Left ventricle myocardium inferior (tissue), 1 donor: ENCODE results near the gene MDM4. TPM values are rescaled to one million over a fixed set of nuclear protein-coding genes. Genes with fewer than 3 reads are reported as not detected.
A peak's percentile ranks its signal among the peaks of the same experiment; 100 is the strongest.

Experiments
- DNase-seq: peaks from one replicate; pipeline ENCODE4 v3.0.0-alpha.2; 2020
- H3K27ac ChIP-seq: fragments of 200-600 bp; replicated peaks from 2 replicates; pipeline ENCODE4 v1.8.0; 2021
- H3K27me3 ChIP-seq: fragments of 200-600 bp; 2 replicates; pipeline ENCODE4 v1.8.0; 2021; ENCODE audit warnings: low read depth
- H3K36me3 ChIP-seq: fragments of 200-600 bp; 2 replicates; pipeline ENCODE4 v1.8.0; 2021
- H3K4me1 ChIP-seq: fragments of 200-600 bp; 2 replicates; pipeline ENCODE4 v1.8.0; 2021
- H3K4me3 ChIP-seq: fragments of 200-600 bp; 2 replicates; pipeline ENCODE4 v1.8.0; 2021; ENCODE audit warnings: mild to moderate bottlenecking, moderate library complexity
- H3K9me3 ChIP-seq: fragments of 200-600 bp; replicated peaks from 2 replicates; pipeline ENCODE4 v1.8.0; 2021
- intact Hi-C: fragments of 100-400 bp; cut with micrococcal nuclease; formaldehyde crosslinking; loops from one replicate; pipeline ENCODE4 v1.11.0; 2022
- total RNA-seq: library from RNA; stranded (reverse); fragmentation: NEBNext Ultra II Directional; extraction: Animal tissue kit (Norgen Biotek cat#: 25700); gene quantifications from one replicate; pipeline ENCODE4 v1.2.1, GENCODE V29; 2021
- TF ChIP-seq, protein P1 (sequence below): fragments of 200-600 bp; IDR thresholded peaks from 2 replicates; pipeline ENCODE4 v1.8.0; 2021; ENCODE audit warnings: antibody characterized with exemption, mild to moderate bottlenecking, borderline replicate concordance
- donor health status: DM: no; HTN: yes; CAD: no; lungs with severe emphysema.

The MDM4 gene
- total RNA-seq, 1 donor from 2014 or later = 29.3 TPM

DNA sequence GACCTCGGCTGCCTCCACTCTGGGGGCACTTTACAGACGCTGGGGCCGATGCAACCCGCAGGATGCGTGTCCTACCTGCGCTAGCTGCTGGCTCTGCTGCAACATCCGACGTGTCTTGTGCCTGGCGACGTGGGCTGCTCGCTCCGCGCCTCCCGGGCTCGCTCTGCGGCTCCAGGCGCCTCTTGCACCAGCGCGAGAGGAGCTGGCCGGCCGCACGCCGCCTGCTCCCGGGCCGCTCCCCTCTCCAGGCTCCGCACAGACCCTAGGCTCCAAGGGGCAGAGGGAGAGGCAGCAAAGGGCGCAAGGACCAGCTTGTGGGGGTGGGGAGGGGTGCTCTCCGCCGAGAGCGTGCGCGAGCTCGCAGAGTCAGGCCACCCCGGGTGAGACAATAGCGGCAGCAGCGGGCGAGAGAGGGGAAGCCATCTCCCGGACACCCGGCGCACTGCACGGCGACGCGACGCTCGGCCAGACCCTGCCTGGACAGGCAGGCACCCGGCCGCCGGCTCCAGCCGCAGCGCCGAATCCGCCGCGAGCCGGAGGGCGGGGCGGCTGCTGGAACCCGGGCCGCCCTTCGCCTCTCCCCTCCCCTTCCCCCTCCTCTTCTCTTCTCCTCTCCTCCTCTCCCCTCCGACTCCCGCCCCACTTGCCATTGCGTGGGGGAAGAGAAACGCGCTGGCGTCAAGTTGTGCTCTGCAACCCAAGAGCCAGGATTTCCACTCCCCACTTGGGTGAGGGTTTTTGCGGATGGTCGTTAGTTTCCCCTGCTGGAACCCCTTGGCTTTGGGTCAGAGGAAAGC, 21.7 kb upstream of the MDM4 start, which contains the start of gene PIK3C2B:
Gene PIK3C2B (minus strand): TSS at position 525 of the 797 bp plus-strand sequence. CDS start 25,003 bp downstream, outside the sequence.
- H3K4me1 ChIP-seq = peaks cover 62% of the 10 kb centered on the region
- intact Hi-C loops = no loop called here

DNA sequence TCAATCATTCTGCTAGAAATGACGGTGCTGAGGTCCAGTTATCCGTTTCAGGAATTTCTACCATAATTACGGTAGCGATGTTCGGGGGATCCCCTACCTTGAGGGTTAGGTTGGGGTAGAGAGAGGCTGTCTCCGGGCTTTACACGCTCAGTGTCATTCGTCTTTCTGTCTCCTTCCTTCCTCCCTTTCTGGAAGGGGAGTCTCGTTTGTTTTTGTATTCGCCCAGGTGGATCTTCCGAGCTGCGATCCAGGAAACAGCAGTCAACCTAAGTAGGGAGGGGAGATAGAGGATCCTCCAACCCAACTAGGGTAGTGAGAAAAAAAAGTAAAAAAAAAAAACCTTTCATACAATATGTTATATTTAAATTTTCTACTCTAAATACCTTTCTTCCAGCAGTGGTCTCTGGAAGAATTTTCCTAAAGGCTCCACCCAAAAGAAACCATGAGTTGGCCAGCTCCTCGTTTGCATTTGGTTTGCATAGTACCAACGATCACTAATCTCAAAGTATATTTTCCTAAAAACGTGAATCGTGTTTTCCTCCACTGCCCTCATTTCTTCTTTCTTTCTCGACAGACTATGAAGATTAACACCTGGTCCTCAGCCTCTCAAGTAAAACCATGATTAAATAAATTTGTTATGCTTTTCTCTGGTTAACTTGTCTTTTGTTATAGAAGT, 21.0 kb upstream of the MDM4 start:
- Histone ChIP-seq H3K9me3 (no peaks in the 10 kb centered on the region), H3K4me1 (peaks cover 58% of the 10 kb centered on the region), H3K36me3 (no peaks in the 10 kb centered on the region), H3K27me3 (no peaks in the 10 kb centered on the region), H3K4me3 (peak overlapping the region; percentile 87), H3K27ac (peak overlapping the region; percentile 98)
- TF ChIP-seq, protein P1, sequence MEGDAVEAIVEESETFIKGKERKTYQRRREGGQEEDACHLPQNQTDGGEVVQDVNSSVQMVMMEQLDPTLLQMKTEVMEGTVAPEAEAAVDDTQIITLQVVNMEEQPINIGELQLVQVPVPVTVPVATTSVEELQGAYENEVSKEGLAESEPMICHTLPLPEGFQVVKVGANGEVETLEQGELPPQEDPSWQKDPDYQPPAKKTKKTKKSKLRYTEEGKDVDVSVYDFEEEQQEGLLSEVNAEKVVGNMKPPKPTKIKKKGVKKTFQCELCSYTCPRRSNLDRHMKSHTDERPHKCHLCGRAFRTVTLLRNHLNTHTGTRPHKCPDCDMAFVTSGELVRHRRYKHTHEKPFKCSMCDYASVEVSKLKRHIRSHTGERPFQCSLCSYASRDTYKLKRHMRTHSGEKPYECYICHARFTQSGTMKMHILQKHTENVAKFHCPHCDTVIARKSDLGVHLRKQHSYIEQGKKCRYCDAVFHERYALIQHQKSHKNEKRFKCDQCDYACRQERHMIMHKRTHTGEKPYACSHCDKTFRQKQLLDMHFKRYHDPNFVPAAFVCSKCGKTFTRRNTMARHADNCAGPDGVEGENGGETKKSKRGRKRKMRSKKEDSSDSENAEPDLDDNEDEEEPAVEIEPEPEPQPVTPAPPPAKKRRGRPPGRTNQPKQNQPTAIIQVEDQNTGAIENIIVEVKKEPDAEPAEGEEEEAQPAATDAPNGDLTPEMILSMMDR = no peak
- intact Hi-C loops = no loop called here
- no peak for DNase-seq

More for the DNA sequence above, 21.7 kb upstream of the MDM4 start, which contains the start of gene PIK3C2B:
- H3K27me3 ChIP-seq = no peaks in the 10 kb centered on the region
- H3K4me3 ChIP-seq = peak within 1 kb of the TSS; percentile 87
- no peaks in the 10 kb centered on the region for H3K9me3 ChIP-seq
- H3K27ac ChIP-seq = peak within 1 kb of the TSS; percentile 98
- TF ChIP-seq, protein P1 = peak; percentile 81
- DNase-seq = peak; percentile 85
- H3K36me3 ChIP-seq = no peaks in the 10 kb centered on the region

DNA sequence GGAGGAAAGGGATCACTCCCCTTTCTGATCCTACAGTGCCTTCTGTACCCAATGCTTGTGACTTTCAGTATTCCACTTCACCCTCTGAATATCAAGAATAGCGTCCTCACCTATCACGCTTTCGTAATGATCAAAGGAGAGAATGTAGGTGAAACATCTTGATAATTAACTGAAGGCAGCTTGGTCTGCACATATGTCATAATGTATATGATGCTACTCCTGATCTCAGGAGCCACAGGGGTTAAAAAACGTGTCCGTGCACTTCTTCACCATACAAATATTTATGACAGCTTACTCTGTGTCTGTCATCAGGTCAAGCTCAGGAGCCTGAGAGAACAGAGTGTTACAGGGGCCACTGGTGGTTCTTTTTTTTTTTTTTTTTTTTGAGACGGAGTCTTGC, 20.4 kb upstream of the MDM4 start:
- TF ChIP-seq, protein P1 = no peak
- Histone ChIP-seq H3K36me3 (no peaks in the 10 kb centered on the region), H3K4me3 (peak overlapping the region; percentile 87), H3K27me3 (no peaks in the 10 kb centered on the region), H3K4me1 (peaks cover 56% of the 10 kb centered on the region), H3K9me3 (no peaks in the 10 kb centered on the region), H3K27ac (peak overlapping the region; percentile 98)
- DNase-seq = no peak
- intact Hi-C loops = no loop called here

DNA sequence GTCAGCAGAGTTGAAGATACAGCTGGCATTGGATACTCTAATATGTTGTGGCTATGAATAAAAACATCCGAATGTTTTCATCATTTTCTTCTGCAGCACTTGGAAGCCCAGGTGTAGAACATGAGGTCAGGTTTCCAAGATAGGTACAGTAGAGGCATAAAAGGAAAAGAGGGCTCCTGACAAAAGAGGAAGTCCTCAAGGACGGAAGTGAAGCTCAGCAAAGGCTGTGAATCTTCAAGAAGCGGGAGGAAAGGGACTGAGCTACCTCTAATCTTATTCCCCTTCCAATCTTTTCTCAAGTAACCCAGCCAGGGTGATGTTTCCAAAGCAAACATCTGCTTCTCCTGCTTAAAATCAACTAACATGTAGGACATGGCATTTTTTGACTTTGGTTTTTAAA, 17.2 kb upstream of the MDM4 start:
- H3K27me3 ChIP-seq = no peaks in the 10 kb centered on the region
- TF ChIP-seq, protein P1 = no peak
- H3K36me3 ChIP-seq = no peaks in the 10 kb centered on the region
- H3K9me3 ChIP-seq = no peaks in the 10 kb centered on the region
- DNase-seq = no peak
- H3K4me3 ChIP-seq = no peak overlapping the region
- peak overlapping the region; percentile 39 for H3K27ac ChIP-seq
- H3K4me1 ChIP-seq = peaks cover 28% of the 10 kb centered on the region
- intact Hi-C loops = no loop called here

DNA sequence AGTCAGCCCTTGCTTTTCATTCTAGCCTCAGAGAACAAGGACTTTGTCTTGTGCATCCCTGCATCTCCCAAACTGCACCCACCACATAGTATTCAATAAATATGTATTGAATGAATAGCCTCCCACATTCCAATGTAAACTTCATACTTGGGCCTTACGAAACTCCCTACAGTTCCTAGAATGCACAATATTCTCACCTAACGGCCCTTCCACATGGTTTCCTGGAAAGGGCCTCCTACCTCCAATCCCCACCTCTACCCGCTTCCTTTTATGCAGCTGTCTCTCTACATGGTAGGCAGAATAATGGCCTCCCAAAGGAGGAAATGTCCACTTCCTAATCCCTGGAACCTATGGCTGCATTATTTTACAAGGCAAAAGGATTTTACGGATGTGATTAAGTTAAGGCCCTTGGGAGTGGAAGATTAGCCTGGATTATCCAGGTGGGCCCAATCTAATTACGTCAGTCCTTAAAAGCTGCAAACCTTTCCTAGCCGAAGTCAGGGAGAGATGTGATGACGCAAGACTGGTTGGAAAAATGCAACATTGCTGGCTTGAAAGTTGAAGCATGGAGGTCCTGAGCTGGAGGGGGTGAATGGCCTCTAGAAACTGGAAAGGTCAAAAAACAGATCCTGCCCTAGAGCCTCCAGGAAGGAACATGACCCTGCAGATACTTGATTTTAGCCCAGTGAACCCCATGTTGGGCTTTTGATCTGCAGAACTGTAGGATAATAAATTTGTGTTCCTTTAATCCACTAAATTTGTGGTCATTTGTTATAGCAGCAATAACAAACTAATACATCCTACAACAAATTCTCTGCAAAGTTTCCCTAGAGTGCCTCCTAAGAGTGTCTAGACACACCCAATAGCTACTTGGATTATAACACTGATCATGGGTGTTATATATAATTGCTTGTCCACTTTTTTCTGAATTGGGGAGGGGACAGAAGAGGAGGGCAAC, 16.4 kb upstream of the MDM4 start:
- TF ChIP-seq, protein P1 = no peak
- H3K4me1 ChIP-seq = peaks cover 22% of the 10 kb centered on the region
- no peak for DNase-seq
- no peaks in the 10 kb centered on the region for H3K27me3 ChIP-seq
- intact Hi-C loops = loop anchor here (5.0 kb wide), 1 partner anchor 52 kb away; no protein-coding TSS in a partner anchor
- peak overlapping the region; percentile 39 for H3K27ac ChIP-seq
- no peaks in the 10 kb centered on the region for H3K36me3 ChIP-seq
- no peak overlapping the region for H3K4me3 ChIP-seq
- H3K9me3 ChIP-seq = no peaks in the 10 kb centered on the region
